KOPT-K1 (cell line): ENCODE results near the gene MYRF.

ENCODE experiments used
- H3K27ac ChIP-seq: fragments of 200-600 bp; sonication (generic); 2 replicates; pipeline ENCODE4 v1.5.1; 2016; ENCODE audit warnings: antibody characterized with exemption, mild to moderate bottlenecking, low read depth, low read length; ENCODE audit not compliant: poor library complexity, severe bottlenecking
- H3K36me3 ChIP-seq: fragments of 200-600 bp; sonication (generic); 2 replicates; pipeline ENCODE4 v1.5.1; 2017; ENCODE audit warnings: antibody characterized with exemption, mild to moderate bottlenecking, low read length, moderate library complexity; ENCODE audit not compliant: insufficient read depth
- H3K9me3 ChIP-seq: fragments of 200-600 bp; sonication (generic); 2 replicates; pipeline ENCODE4 v1.5.1; 2017; ENCODE audit warnings: antibody characterized with exemption, low read length, mild to moderate bottlenecking; ENCODE audit not compliant: insufficient read depth, poor library complexity, severe bottlenecking

MYRF gene

GRCh38 chr11:61814958-61815789 is 62.7 kb downstream of the MYRF start:
- H3K27ac ChIP-seq: peak overlapping the region; percentile 95
- H3K36me3 ChIP-seq: peaks cover 42% of the 10 kb centered on the region
- no peaks in the 10 kb centered on the region for H3K9me3 ChIP-seq

GRCh38 chr11:61815790-61816735 is 63.6 kb downstream of the MYRF start:
- H3K36me3 ChIP-seq: peaks cover 33% of the 10 kb centered on the region
- H3K9me3 ChIP-seq: no peaks in the 10 kb centered on the region
- peak overlapping the region; percentile 95 for H3K27ac ChIP-seq

- Histone ChIP-seq H3K36me3 (peaks cover 25% of the 10 kb centered on the region), H3K9me3 (no peaks in the 10 kb centered on the region), H3K27ac (peak within 1 kb of the TSS; percentile 95)
Observed at GRCh38 chr11:61816736-61817455, 64.5 kb downstream of the MYRF start, which contains the start of gene FADS1. TSS of gene FADS1 (minus strand) at chr11:61817003. CDS start at chr11:61816929, 74 bp downstream.

GRCh38 chr11:61817471-61818202 is 65.2 kb downstream of the MYRF start:
- Histone ChIP-seq H3K27ac (peak overlapping the region; percentile 95), H3K36me3 (peaks cover 17% of the 10 kb centered on the region), H3K9me3 (no peaks in the 10 kb centered on the region)

GRCh38 chr11:61820174-61820573 is 67.7 kb downstream of the MYRF start:
- Histone ChIP-seq H3K9me3 (no peaks in the 10 kb centered on the region), H3K27ac (no peak overlapping the region), H3K36me3 (no peaks in the 10 kb centered on the region)

- peak overlapping the region; percentile 100 for H3K27ac ChIP-seq
- H3K36me3 ChIP-seq: peaks cover 27% of the 10 kb centered on the region
- no peaks in the 10 kb centered on the region for H3K9me3 ChIP-seq
Observed at GRCh38 chr11:61826930-61827570, 74.6 kb downstream of the MYRF start.

GRCh38 chr11:61827571-61828378 is 75.3 kb downstream of the MYRF start, which contains the start of gene FADS2:
TSS of gene FADS2 (plus strand) at chr11:61828300. CDS start at chr11:61828391, 91 bp downstream.
- Histone ChIP-seq H3K27ac (peak within 1 kb of the TSS; percentile 100), H3K9me3 (no peaks in the 10 kb centered on the region), H3K36me3 (peaks cover 35% of the 10 kb centered on the region)

GRCh38 chr11:61828379-61828628 is 75.9 kb downstream of the MYRF start:
- peak overlapping the region; percentile 100 for H3K27ac ChIP-seq
- H3K36me3 ChIP-seq: peaks cover 37% of the 10 kb centered on the region
- no peaks in the 10 kb centered on the region for H3K9me3 ChIP-seq

- Histone ChIP-seq H3K27ac (peak overlapping the region; percentile 100), H3K36me3 (peaks cover 37% of the 10 kb centered on the region), H3K9me3 (no peaks in the 10 kb centered on the region)
Observed at GRCh38 chr11:61828629-61829407, 76.4 kb downstream of the MYRF start.

GRCh38 chr11:61829806-61830205 is 77.4 kb downstream of the MYRF start:
- Histone ChIP-seq H3K36me3 (peaks cover 37% of the 10 kb centered on the region), H3K27ac (peak overlapping the region; percentile 100), H3K9me3 (no peaks in the 10 kb centered on the region)

- peak overlapping the region; percentile 100 for H3K27ac ChIP-seq
- H3K36me3 ChIP-seq: peaks cover 37% of the 10 kb centered on the region
- H3K9me3 ChIP-seq: no peaks in the 10 kb centered on the region
Observed at GRCh38 chr11:61830237-61831105, 78.0 kb downstream of the MYRF start.

GRCh38 chr11:61832207-61832606 is 79.8 kb downstream of the MYRF start:
- Histone ChIP-seq H3K27ac (peak overlapping the region; percentile 100), H3K36me3 (peaks cover 52% of the 10 kb centered on the region)

More at GRCh38 chr11:61832207-61832606, 79.8 kb downstream of the MYRF start:
- H3K9me3 ChIP-seq: no peaks in the 10 kb centered on the region
